HL-60 (cell line): ENCODE results near the gene SLC5A2.

ENCODE experiments used
- DNase-seq, 2 experiments: peaks; one replicate each; pipeline ENCODE4 v3.0.0-alpha.2; 2010 to 2020; ENCODE audit warnings: low read depth in 1 of 2, low spot score in 1 of 2
- H3K27ac ChIP-seq: fragments of 250-450 bp; sonication (Bioruptor Pico); replicated peaks from 2 replicates; pipeline ENCODE4 v1.5.1; 2020; ENCODE audit warnings: mild to moderate bottlenecking, moderate library complexity
- H3K27me3 ChIP-seq: fragments of 250-450 bp; sonication (Bioruptor Pico); 2 replicates; pipeline ENCODE4 v1.5.1; 2021; ENCODE audit warnings: mild to moderate bottlenecking, moderate library complexity; ENCODE audit not compliant: insufficient read depth, poor library complexity, severe bottlenecking
- H3K4me3 ChIP-seq: replicated peaks from 2 replicates; pipeline ENCODE4 v1.5.1; 2011; ENCODE audit warnings: mild to moderate bottlenecking, control low read depth, low read length; ENCODE audit not compliant: insufficient read depth
- GABPA ChIP-seq: IDR thresholded peaks from 2 replicates; pipeline ENCODE4 v1.6.1; 2012; ENCODE audit warnings: low read depth
- POLR2AphosphoS5 ChIP-seq: IDR thresholded peaks from 2 replicates; pipeline ENCODE4 v1.6.1; 2012; ENCODE audit warnings: low read depth
- REST ChIP-seq: IDR thresholded peaks from 2 replicates; pipeline ENCODE4 v1.6.1; 2012; ENCODE audit warnings: low read depth; ENCODE audit not compliant: insufficient replicate concordance
- SPI1 ChIP-seq: IDR thresholded peaks from 2 replicates; pipeline ENCODE4 v1.6.1; 2012; ENCODE audit warnings: low read depth, mild to moderate bottlenecking, borderline replicate concordance
- TF ChIP-seq, protein P1 (sequence below): IDR thresholded peaks from one replicate; pipeline ENCODE4 v1.5.1; 2011; ENCODE audit warnings: low read length, control low read depth, inconsistent platforms; ENCODE audit not compliant: insufficient read depth

SLC5A2 gene

DNA sequence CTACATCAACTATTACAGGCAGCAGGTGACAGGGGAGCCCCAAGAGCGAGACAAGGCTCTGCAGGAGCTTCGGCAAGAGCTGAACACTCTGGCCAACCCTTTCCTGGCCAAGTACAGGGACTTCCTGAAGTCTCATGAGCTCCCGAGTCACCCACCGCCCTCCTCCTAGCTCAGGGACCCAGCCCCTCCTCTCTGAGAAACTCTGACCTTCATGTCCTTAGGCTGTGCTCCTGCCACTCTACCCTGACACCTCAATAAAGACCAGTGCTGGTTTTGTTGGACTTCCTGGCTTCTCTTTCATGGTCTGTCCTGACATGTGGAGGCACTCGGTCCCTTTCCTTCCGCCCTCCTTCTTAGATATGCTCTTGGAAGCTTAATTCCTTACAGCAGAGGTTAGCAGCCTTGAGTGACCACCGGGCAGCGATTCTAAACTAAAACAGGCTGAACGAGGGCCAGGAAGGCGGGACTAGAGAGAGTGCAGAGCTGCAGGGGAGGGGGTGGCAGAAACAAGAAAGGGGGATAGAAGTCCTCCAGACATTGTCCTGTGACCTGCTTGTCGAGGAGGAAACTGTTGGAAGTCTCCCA lies 45.7 kb downstream of the SLC5A2 start:
- Histone ChIP-seq H3K4me3 (no peak overlapping the region), H3K27ac (no peak overlapping the region), H3K27me3 (peaks cover 9% of the 10 kb centered on the region)
- TF ChIP-seq GABPA, result no peak
- no peak for TF ChIP-seq POLR2AphosphoS5
- no peak for TF ChIP-seq SPI1
- no peak for TF ChIP-seq REST
- TF ChIP-seq, protein P1, sequence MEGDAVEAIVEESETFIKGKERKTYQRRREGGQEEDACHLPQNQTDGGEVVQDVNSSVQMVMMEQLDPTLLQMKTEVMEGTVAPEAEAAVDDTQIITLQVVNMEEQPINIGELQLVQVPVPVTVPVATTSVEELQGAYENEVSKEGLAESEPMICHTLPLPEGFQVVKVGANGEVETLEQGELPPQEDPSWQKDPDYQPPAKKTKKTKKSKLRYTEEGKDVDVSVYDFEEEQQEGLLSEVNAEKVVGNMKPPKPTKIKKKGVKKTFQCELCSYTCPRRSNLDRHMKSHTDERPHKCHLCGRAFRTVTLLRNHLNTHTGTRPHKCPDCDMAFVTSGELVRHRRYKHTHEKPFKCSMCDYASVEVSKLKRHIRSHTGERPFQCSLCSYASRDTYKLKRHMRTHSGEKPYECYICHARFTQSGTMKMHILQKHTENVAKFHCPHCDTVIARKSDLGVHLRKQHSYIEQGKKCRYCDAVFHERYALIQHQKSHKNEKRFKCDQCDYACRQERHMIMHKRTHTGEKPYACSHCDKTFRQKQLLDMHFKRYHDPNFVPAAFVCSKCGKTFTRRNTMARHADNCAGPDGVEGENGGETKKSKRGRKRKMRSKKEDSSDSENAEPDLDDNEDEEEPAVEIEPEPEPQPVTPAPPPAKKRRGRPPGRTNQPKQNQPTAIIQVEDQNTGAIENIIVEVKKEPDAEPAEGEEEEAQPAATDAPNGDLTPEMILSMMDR, result no peak
- no peak for DNase-seq

- TF ChIP-seq POLR2AphosphoS5 (no peak), REST (no peak), SPI1 (no peak), GABPA (no peak)
- TF ChIP-seq, protein P1, result no peak
- no peak overlapping the region for H3K4me3 ChIP-seq
- no peak for DNase-seq
- peaks cover 9% of the 10 kb centered on the region for H3K27me3 ChIP-seq
- no peak overlapping the region for H3K27ac ChIP-seq
These were observed 46.4 kb downstream of the SLC5A2 start for GRCh38 chr16:31529108-31529936.

GRCh38 chr16:31529937-31530312 lies 47.0 kb downstream of the SLC5A2 start:
- no peak overlapping the region for H3K4me3 ChIP-seq
- TF ChIP-seq, protein P1, result no peak
- no peak overlapping the region for H3K27ac ChIP-seq
- H3K27me3 ChIP-seq, result peaks cover 9% of the 10 kb centered on the region
- no peak for DNase-seq
